MCF 10A (cell line): ENCODE measurements around the gene HTR5A. TPM values are rescaled to one million over a fixed set of nuclear protein-coding genes. Genes with fewer than 3 reads are reported as not detected.

Experiments
- BruUV-seq: library from RNA; stranded (reverse); fragments of 400-500 nt; replicated peaks from 2 replicates; lab custom pipeline; 2021; lab: Mats Ljungman, UMichigan
- CTCF ChIA-PET: fragments of 300-600 bp; sonication (Branson Sonifier 250); formaldehyde crosslinking; extraction: SDS; loops from one replicate; lab custom pipeline; 2021; ENCODE audit warnings: antibody characterized with exemption, inconsistent platforms; lab: Yijun Ruan, JAX
- POLR2A ChIA-PET: fragments of 300-600, 350-650 bp; sonication (Branson Sonifier 250); formaldehyde crosslinking; extraction: SDS; loops from one replicate; lab custom pipeline; 2020; ENCODE audit warnings: antibody characterized with exemption, inconsistent platforms; lab: Yijun Ruan, JAX
- DNase-seq: peaks from one replicate; pipeline ENCODE4 v3.0.0-alpha.2; 2018; ENCODE audit not compliant: unreplicated experiment
- H3K27ac Mint-ChIP-seq: one replicate; pipeline ENCODE4 v1.8.0; 2022; ENCODE audit warnings: mild to moderate bottlenecking, low read depth, mixed read lengths; ENCODE audit not compliant: unreplicated experiment
- H3K27me3 Mint-ChIP-seq: one replicate; pipeline ENCODE4 v1.8.0; 2022; ENCODE audit warnings: mixed read lengths; ENCODE audit not compliant: insufficient read depth, unreplicated experiment
- H3K36me3 Mint-ChIP-seq: one replicate; pipeline ENCODE4 v1.8.0; 2022; ENCODE audit warnings: mild to moderate bottlenecking, moderate library complexity, mixed read lengths; ENCODE audit not compliant: insufficient read depth, unreplicated experiment
- H3K4me1 Mint-ChIP-seq: one replicate; pipeline ENCODE4 v1.8.0; 2022; ENCODE audit warnings: mixed read lengths; ENCODE audit not compliant: insufficient read depth, unreplicated experiment
- H3K4me3 Mint-ChIP-seq: one replicate; pipeline ENCODE4 v1.8.0; 2022; ENCODE audit warnings: mild to moderate bottlenecking, moderate library complexity, mixed read lengths; ENCODE audit not compliant: unreplicated experiment
- H3K9me3 Mint-ChIP-seq: one replicate; pipeline ENCODE4 v1.8.0; 2022; ENCODE audit warnings: mixed read lengths; ENCODE audit not compliant: unreplicated experiment
- intact Hi-C: fragments of 100-400 bp; cut with micrococcal nuclease; formaldehyde crosslinking; loops from 2 replicates; pipeline ENCODE4 v1.14.1; 2022
- total RNA-seq: library from RNA; stranded (reverse); gene quantifications from 2 replicates; pipeline ENCODE4 v1.2.3, GENCODE V29; 2022
- TF ChIP-seq, protein P1 (sequence below): fragments of 200-600 bp; IDR thresholded peaks from one replicate; pipeline ENCODE4 v1.8.0; 2022; ENCODE audit warnings: antibody characterized with exemption, mild to moderate bottlenecking; ENCODE audit not compliant: unreplicated experiment

The HTR5A gene
- total RNA-seq, 1 experiment from 2014 or later = not detected

DNA sequence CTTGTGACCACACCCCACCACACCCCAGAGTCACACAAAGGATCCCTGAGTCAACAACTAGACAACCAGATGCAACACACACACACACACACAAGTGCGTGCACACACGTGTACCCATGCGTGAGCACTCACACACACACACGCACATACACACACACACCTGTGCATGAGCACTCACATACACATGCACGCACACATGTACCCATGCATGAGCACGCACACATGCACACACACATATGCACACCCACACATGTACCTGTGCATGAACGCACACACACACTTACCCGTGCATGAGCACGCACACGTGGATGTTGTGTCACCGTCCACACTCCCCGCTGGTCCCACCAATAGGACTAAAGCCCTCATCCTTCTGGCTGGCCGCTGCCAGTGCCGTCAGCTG lies 60.4 kb downstream of the HTR5A start:
- Mint-ChIP-seq H3K4me1 (no peaks in the 10 kb centered on the region), H3K9me3 (no peaks in the 10 kb centered on the region), H3K36me3 (no peaks in the 10 kb centered on the region), H3K27ac (no peak overlapping the region), H3K4me3 (no peak overlapping the region), H3K27me3 (no peaks in the 10 kb centered on the region)
- no peak for DNase-seq
- intact Hi-C loops = no loop called here
- TF ChIP-seq, protein P1, sequence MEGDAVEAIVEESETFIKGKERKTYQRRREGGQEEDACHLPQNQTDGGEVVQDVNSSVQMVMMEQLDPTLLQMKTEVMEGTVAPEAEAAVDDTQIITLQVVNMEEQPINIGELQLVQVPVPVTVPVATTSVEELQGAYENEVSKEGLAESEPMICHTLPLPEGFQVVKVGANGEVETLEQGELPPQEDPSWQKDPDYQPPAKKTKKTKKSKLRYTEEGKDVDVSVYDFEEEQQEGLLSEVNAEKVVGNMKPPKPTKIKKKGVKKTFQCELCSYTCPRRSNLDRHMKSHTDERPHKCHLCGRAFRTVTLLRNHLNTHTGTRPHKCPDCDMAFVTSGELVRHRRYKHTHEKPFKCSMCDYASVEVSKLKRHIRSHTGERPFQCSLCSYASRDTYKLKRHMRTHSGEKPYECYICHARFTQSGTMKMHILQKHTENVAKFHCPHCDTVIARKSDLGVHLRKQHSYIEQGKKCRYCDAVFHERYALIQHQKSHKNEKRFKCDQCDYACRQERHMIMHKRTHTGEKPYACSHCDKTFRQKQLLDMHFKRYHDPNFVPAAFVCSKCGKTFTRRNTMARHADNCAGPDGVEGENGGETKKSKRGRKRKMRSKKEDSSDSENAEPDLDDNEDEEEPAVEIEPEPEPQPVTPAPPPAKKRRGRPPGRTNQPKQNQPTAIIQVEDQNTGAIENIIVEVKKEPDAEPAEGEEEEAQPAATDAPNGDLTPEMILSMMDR = no peak
- BruUV-seq = no TSS peak
- ChIA-PET POLR2A (no interaction called here), CTCF (no interaction called here)

DNA sequence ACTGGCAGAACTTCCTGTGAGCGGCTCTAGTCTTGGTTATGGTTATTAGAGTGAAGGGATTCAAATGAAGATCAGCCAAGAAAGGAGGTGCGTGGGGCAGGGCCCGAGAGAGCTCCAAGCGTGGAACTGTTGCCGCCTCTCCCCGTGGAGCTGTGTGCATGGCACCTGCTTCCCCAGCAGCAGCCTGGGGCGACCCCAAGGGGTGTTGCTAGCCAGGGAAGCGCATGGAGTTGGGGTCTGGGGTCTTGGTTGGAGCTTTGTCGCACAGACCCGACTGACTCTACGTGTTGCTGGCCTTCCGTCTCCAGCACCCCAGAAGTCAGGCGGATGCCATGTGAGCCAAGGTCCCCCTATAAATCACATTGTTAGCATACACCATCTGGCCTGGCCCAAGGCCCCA lies 61.0 kb downstream of the HTR5A start:
- TF ChIP-seq, protein P1 = no peak
- no peaks in the 10 kb centered on the region for H3K9me3 Mint-ChIP-seq
- ChIA-PET CTCF (interaction anchor here (0.6 kb wide), 1 partner anchor 104 kb away, joined by 3 read pairs; no protein-coding TSS in a partner anchor), POLR2A (no interaction called here)
- no TSS peak for BruUV-seq
- intact Hi-C loops = no loop called here
- H3K4me1 Mint-ChIP-seq = no peaks in the 10 kb centered on the region
- no peaks in the 10 kb centered on the region for H3K36me3 Mint-ChIP-seq
- no peak overlapping the region for H3K4me3 Mint-ChIP-seq
- H3K27ac Mint-ChIP-seq = no peak overlapping the region
- DNase-seq = no peak
- no peaks in the 10 kb centered on the region for H3K27me3 Mint-ChIP-seq

DNA sequence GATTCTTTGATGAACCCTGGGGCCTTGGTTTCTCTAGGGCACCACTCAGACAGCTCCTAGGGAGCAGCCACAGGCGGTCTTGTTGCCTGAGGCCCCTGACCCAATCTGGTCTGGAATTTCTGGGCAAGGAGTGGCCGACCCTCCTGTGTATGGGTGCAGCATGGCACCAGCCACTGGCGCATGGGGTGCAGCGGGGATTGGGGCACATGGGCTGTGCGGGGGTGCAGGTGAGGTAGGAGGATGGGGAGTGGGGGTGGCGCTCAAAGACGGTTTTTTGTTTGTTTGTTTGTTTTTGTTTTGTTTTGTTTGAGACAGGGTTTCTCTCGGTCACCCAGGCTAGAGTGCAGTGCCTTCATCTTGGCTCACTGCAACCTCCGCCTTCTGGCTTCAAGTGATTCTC lies 62.3 kb downstream of the HTR5A start:
- intact Hi-C loops = no loop called here
- CTCF ChIA-PET = no interaction called here

DNA sequence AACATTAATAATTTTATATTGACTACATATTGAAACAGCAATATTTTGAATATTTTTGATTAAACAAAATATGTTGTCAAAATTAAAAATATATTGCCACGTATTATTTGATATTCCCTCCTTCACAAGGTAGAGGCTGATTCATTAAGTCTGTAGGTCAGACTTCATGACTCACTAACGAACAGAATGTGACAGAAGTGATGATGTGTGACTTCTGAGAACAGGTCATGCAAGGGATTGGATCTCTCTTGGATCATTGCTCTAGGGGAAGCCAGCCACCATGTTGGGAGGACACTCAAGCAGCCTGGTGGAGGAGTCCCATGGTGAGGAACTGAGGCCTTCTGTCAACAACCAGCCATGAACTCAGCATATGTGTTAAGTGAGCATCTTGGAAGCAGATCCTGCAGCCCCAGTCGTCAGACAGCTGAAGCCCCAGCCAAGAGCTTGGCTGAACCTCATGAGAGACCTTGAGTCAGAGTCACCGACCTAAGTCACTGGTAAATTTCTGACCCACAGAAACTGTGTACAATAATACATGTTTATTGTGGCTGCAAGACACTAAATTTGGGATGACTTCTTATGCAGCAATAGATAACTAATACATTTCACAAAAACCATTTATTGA lies 66.6 kb downstream of the HTR5A start:
- H3K4me1 Mint-ChIP-seq = no peaks in the 10 kb centered on the region
- H3K9me3 Mint-ChIP-seq = no peaks in the 10 kb centered on the region
- peaks cover 14% of the 10 kb centered on the region for H3K27me3 Mint-ChIP-seq
- TF ChIP-seq, protein P1 = no peak
- DNase-seq = no peak
- CTCF ChIA-PET = no interaction called here
- BruUV-seq = no TSS peak
- intact Hi-C loops = no loop called here
- POLR2A ChIA-PET = no interaction called here
- no peak overlapping the region for H3K27ac Mint-ChIP-seq
- no peak overlapping the region for H3K4me3 Mint-ChIP-seq
- no peaks in the 10 kb centered on the region for H3K36me3 Mint-ChIP-seq

More for the DNA sequence above, 62.3 kb downstream of the HTR5A start:
- H3K36me3 Mint-ChIP-seq = no peaks in the 10 kb centered on the region
- no peak overlapping the region for H3K27ac Mint-ChIP-seq
- H3K9me3 Mint-ChIP-seq = no peaks in the 10 kb centered on the region
- H3K27me3 Mint-ChIP-seq = no peaks in the 10 kb centered on the region
- no peaks in the 10 kb centered on the region for H3K4me1 Mint-ChIP-seq
- H3K4me3 Mint-ChIP-seq = no peak overlapping the region
- TF ChIP-seq, protein P1 = no peak
- DNase-seq = no peak
- POLR2A ChIA-PET = no interaction called here
- BruUV-seq = no TSS peak

Other genes with a start within 250 kb of the HTR5A start
- gene PAXIP1, start 67.2 kb upstream of the HTR5A start, total RNA-seq = 13.2 and 13.7 TPM in 2 replicates
- 11.2 and 12.4 TPM in 2 replicates for gene INSIG1, start 227.6 kb downstream of the HTR5A start, total RNA-seq